Mononuclear cell (primary cell): ENCODE data around the gene CACNA1D. TPM values are rescaled to one million over a fixed set of nuclear protein-coding genes. Genes with fewer than 3 reads are reported as not detected.

Experiments used
- H3K27me3 ChIP-seq: 2 replicates; pipeline ENCODE4 v1.6.0; 2011; ENCODE audit warnings: low read length, control low read depth; ENCODE audit not compliant: insufficient read depth
- H3K4me1 ChIP-seq: 2 replicates; pipeline ENCODE4 v1.5.1; 2011; ENCODE audit warnings: mild to moderate bottlenecking, low read length, control low read depth; ENCODE audit not compliant: insufficient read depth
- H3K4me3 ChIP-seq: 2 replicates; pipeline ENCODE4 v1.5.1; 2011; ENCODE audit warnings: mild to moderate bottlenecking, low read length, moderate library complexity
- H3K9me3 ChIP-seq: 2 replicates; pipeline ENCODE4 v1.5.1; 2011; ENCODE audit warnings: low read depth, mild to moderate bottlenecking, control low read depth, low read length
- total RNA-seq: library from RNA; depleted of rRNA; stranded (reverse); fragments of >200 nt; gene quantifications from one replicate; pipeline ENCODE4 v1.2.3, GENCODE V29; 2012

The CACNA1D gene
- total RNA-seq, 1 donor: 0.84 TPM

DNA sequence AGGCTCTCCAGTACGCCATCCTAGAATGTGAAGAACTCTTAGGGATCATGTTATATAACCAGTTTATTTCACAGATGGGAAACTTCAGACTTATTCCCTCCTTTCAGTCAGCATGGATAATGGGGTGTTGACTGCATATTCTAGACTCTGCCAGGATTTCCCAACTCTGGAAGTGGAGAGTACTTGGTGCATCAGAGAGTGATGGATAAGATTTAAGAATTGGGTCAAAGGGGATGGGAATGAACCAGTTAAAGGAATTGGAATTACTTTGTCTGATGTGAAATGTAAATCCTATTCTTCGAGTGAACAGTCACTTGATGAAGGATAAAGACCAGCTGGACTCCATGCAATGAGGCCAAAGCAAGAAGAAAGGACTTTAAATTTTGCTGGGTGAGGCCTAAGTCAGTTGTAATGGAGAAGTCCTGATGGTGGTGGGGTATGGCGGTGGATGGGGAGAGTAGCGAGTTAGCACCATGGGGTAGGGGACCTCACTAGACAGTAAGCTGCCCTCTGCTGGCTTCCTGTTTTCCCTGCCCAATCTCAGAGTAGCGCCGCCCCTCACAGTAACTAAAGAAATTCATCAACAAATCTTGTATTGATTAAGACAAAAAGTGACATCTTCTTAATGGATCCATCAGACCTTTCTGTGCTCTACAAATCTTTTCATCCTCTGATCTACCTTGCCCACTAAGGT is 7.3 kb upstream of the CACNA1D start:
- Histone ChIP-seq H3K9me3 (no peaks in the 10 kb centered on the region), H3K4me3 (no peak overlapping the region), H3K4me1 (no peaks in the 10 kb centered on the region), H3K27me3 (peaks cover 15% of the 10 kb centered on the region)

DNA sequence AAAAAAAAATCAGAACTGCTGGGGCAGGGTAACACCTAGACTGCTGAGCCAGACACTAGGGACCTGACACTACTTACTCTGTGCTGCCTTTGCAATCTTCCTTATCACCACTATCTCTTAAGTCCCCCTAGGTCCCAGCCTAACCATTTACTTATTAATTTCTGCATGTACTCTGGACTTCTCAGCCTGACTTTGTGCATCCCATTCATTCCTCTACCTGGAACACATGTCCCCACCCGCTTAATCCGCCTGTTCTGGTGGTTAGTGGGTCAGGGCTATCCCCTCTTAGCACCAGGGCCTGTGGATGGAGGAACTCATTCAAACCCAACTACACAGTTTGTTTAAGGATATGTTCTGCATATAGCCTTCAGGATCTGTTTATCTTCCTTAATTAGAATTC is 5.0 kb upstream of the CACNA1D start:
- Histone ChIP-seq H3K4me3 (no peak overlapping the region), H3K27me3 (peaks cover 35% of the 10 kb centered on the region), H3K9me3 (no peaks in the 10 kb centered on the region), H3K4me1 (peaks cover 5% of the 10 kb centered on the region)

DNA sequence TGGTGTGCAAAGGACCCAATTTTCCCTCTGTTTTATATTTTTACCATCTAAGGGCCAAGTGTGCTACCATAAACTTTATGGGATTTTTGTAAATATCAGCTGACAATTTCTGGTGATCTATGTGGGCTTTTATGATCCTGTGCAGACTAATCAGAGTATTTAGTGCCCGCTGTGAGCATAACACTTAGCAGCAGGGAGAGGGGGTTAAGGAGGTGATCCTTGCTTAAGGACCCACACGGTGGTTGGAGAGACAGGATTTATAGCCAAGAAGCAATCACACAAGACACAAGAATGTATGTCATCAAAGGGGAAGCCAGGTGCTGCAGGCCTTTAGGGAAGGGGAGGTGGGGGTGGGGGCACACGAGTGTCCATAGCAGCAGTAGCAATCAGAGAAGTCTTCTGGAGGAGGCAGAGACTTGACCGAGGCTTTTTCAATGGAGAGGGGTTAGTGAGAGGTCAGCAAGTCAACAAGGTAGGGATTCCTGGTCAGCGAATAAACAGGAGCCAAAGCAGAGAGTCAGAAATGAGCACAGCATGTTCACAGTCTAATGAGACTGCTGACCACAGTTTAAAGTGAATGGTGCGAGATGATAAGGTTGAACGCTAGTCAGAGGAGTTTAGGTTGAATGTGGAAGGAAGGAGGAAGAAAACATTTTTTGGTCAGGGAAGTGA is 4.5 kb upstream of the CACNA1D start:
- peaks cover 5% of the 10 kb centered on the region for H3K4me1 ChIP-seq
- H3K4me3 ChIP-seq: no peak overlapping the region

DNA sequence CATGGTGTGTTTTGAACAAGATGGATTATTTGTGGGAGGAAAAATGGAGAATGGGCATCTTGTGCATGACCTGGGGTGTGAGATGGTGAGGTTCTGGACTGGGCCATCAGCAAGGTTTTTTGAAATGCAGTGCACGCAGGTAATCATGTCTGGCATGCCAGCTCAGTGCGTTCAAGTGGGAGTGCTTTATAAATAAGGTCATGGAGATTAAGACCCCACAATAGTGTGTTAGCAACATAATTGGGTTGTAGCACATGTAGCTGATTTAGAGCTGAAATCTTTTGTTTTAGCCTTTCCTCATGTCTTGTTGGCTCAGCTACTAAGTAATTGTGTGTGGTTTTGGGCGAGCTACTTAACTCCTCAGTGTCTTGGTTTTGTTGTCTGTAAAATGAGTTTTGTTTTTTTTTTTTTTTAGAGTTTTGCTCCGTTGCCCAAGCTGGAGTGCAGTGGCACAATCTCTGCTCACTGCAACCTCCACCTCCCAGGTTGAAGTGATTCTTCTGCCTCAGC is 3.9 kb upstream of the CACNA1D start:
- peaks cover 11% of the 10 kb centered on the region for H3K4me1 ChIP-seq
- H3K4me3 ChIP-seq: no peak overlapping the region
- H3K9me3 ChIP-seq: no peaks in the 10 kb centered on the region
- peaks cover 43% of the 10 kb centered on the region for H3K27me3 ChIP-seq

More for the DNA sequence above, 4.5 kb upstream of the CACNA1D start:
- peaks cover 37% of the 10 kb centered on the region for H3K27me3 ChIP-seq
- H3K9me3 ChIP-seq: no peaks in the 10 kb centered on the region

DNA sequence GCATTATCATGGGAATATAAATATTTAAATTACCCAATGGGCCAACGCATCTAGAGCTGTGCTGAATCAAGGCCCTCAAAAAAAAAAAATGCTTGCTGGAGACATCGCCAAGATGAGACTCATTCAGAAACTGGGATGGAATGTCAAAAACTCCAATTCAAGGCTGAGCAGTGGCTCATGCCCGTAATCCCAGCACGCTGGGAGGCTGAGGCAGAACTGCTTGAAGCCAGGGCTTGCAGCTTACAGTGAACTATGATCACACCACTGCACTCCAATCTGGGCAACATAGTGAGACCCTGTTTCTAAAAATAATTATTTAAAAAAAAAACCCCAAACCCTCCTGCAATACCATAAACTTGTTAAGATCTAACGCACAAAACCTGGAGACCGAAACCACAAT is 3.1 kb upstream of the CACNA1D start:
- Histone ChIP-seq H3K27me3 (peaks cover 50% of the 10 kb centered on the region), H3K4me3 (no peak overlapping the region), H3K4me1 (peaks cover 15% of the 10 kb centered on the region), H3K9me3 (no peaks in the 10 kb centered on the region)

DNA sequence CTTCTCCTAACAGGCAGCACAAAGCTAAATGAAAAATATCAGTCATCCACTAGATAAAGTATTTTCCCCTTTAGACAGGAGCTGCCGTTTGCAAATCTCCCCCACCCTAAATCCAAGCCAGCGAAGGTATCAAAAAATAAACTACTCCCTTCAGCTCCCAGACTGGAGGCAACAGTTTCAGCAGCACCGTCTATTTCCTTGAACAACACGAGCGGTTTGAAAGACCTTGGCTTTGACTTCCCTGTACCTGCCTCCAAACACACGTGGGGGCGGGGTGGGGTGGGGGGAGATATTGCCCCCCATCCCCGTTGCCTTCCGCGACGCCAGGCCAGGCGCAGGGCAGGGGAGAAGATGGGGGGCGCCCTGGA is 832 bp upstream of the CACNA1D start:
- Histone ChIP-seq H3K4me1 (peaks cover 15% of the 10 kb centered on the region), H3K27me3 (peaks cover 70% of the 10 kb centered on the region), H3K9me3 (no peaks in the 10 kb centered on the region), H3K4me3 (no peak overlapping the region)

DNA sequence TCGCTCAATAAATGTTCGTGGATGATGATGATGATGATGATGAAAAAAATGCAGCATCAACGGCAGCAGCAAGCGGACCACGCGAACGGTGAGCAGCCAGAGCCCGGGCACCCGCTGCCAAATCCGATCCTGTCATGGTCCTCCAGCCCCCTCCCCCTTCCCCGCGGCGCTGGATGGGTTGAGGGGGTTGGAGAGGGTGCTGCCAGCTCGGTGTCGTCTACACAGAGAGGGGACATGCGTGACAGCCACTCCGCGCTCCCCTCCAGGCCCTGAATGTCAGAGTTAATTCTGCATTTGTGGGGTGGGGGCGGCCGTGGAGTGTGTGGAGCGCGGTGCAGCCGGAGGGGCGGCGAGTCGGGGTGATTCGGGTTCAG is 722 bp downstream of the CACNA1D start:
- H3K4me3 ChIP-seq: no peak overlapping the region

DNA sequence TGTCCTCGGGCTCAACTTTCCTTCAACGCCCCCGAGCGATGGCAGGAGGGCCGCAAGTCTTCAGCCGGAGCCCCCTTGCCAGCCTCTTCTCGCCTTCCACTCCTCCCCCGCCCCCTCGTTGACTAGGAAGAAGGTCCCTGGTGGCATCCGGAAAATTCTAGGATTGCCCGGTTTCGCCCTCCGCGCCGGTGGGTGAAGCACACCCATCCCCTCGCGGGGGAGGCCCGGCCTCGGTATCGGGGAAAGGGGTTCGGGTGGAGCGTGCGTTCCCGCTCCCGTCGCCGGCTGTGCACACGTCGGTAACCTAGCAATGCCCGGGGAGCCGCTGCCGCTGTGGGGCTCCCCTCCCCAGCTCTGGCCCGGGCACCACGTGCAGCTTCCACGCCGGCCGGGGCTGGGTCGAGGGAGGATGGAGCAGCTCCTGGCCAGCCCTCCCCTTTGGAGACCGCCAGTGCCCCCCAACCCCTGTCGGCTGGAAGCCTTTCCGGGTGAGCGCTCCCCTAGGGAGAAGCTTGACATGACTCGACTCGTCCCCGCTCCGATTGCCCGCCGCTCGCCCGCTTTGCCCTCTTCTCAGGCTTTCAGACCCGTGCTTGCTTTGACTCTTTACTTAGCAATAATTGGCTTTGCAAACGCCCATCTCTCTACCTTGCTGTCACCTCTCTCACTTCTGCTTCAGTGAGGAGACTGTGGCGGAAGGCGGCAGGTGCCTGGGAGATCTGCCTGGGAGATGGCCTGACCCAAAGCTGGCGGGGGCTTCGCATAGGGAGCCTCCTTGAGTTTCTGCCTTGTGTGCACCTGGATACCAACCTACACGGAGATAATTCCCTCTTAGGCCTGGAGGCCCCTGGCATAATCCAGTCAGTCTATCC is 1.3 kb downstream of the CACNA1D start:
- Histone ChIP-seq H3K27me3 (peaks cover 73% of the 10 kb centered on the region), H3K9me3 (no peaks in the 10 kb centered on the region), H3K4me3 (no peak overlapping the region), H3K4me1 (peaks cover 15% of the 10 kb centered on the region)

More for the DNA sequence above, 722 bp downstream of the CACNA1D start:
- H3K27me3 ChIP-seq: peaks cover 74% of the 10 kb centered on the region
- H3K4me1 ChIP-seq: peaks cover 15% of the 10 kb centered on the region
- no peaks in the 10 kb centered on the region for H3K9me3 ChIP-seq

DNA sequence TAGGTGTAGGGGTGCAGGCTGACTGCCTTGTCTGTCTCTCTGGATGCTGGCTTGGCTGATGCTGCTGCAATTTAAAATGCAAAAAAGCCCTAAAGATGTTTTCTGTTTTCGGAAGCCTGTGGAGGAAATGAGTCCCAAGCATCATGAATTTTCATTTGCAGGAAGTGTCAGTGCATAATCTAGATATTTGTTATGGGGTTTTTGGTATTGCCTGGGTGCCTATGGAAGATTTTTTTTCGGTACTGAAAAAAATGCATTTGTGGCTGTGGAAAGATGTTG is 1.9 kb downstream of the CACNA1D start:
- Histone ChIP-seq H3K27me3 (peaks cover 71% of the 10 kb centered on the region), H3K4me3 (no peak overlapping the region), H3K4me1 (peaks cover 15% of the 10 kb centered on the region), H3K9me3 (no peaks in the 10 kb centered on the region)

DNA sequence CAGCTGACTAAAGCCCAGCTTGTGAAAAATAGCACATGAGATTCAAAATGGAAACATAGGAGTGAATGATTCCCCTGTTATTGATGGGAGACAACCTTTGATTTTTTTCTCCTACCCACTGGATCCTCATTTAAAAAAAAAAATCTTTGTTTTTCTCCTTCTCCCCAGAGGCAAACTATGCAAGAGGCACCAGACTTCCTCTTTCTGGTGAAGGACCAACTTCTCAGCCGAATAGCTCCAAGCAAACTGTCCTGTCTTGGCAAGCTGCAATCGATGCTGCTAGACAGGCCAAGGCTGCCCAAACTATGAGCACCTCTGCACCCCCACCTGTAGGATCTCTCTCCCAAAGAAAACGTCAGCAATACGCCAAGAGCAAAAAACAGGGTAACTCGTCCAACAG is 2.6 kb downstream of the CACNA1D start:
- peaks cover 64% of the 10 kb centered on the region for H3K27me3 ChIP-seq
- H3K4me3 ChIP-seq: no peak overlapping the region
- H3K9me3 ChIP-seq: no peaks in the 10 kb centered on the region
- H3K4me1 ChIP-seq: peaks cover 15% of the 10 kb centered on the region

DNA sequence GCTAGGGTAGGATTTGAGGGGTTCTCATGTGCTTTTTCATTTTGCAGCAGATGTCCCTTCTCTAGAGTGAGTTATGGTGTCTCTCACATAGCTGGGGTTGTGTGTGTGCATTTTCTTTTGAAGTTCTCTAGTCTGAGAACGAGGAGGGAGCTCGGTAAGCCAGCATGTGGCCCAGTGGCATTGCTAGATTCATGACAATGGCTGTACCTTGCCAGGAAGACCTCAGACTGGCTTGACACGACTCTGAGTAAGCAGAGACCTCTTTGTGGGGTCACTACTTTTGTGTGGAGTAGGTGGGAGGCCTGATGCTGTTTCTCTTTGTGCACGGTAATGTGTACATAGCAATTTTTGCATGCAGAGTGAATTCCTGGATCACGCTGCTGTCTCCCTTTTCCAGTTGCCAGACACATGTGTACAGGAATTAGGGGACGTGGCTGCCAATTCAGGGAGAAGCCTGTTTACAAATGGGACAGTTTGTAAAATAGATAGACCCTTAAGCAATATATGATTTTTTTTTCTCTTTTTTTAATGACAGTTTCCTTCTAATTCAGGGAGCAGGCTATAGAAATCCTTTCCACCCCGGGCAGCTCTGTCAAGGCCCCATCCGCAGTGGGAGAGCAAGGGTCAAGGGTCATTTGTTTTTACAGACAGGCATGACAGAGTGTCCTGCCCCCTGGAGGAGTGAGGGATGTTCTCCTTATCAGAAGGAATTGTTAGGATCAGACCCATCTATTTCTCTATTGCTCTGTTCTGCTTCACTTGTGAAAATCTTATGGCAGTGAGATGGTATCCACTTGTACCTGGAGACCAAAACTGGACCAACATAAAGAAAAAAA is 4.6 kb downstream of the CACNA1D start:
- H3K4me3 ChIP-seq: no peak overlapping the region
- peaks cover 12% of the 10 kb centered on the region for H3K4me1 ChIP-seq
- H3K9me3 ChIP-seq: no peaks in the 10 kb centered on the region
- peaks cover 48% of the 10 kb centered on the region for H3K27me3 ChIP-seq

DNA sequence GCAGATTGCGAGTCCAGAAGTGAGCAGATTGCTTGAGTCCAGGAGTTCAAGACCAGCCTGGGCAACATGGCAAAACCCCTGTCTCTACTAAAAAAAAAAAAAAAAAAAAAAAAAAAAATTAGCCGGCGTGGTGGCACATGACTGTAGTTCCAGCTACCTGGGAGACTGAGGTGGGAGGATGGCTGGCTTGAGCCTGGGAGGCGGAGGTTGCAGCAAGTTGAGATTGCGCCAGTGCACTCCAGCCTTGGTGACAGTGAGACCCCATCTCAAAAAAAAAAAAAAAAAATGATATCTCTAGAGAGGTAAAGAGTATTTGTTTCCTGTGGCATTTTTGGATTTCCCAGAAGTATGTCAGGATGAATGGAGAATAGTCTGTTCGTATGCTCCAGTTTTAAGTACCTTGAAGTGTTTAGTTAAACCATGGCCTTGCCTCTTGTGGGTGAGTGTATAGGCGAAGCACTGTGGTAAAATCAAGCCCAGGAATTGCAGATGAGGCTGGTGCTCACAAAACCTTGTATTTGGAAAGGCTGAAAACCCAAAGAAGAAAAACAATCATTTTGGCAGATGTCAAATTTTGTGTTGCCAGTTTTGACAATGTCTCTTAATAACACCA is 5.9 kb downstream of the CACNA1D start:
- H3K9me3 ChIP-seq: no peaks in the 10 kb centered on the region
- H3K4me1 ChIP-seq: peaks cover 6% of the 10 kb centered on the region
- H3K4me3 ChIP-seq: no peak overlapping the region

DNA sequence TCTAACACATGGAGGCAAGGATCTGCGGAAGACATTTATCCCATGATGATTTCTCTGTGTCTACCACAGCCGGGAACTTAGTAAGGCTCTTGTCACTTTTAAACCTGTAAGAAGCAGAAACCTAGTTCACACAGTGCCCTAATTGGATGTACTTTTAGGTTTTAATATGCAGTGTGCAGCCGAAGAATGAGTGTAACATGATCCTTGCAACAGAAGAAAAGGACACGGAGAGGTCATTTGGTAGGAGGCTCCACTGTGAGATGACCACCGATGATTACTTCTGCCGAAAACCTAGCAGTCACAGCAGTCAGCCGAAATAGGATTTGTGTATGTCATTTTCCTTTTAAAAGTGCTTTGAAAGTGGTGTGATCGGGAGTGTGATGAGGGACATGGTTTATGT is 6.8 kb downstream of the CACNA1D start:
- Histone ChIP-seq H3K9me3 (no peaks in the 10 kb centered on the region), H3K4me3 (no peak overlapping the region), H3K27me3 (peaks cover 32% of the 10 kb centered on the region), H3K4me1 (no peaks in the 10 kb centered on the region)

More for the DNA sequence above, 5.9 kb downstream of the CACNA1D start:
- H3K27me3 ChIP-seq: peaks cover 41% of the 10 kb centered on the region

DNA sequence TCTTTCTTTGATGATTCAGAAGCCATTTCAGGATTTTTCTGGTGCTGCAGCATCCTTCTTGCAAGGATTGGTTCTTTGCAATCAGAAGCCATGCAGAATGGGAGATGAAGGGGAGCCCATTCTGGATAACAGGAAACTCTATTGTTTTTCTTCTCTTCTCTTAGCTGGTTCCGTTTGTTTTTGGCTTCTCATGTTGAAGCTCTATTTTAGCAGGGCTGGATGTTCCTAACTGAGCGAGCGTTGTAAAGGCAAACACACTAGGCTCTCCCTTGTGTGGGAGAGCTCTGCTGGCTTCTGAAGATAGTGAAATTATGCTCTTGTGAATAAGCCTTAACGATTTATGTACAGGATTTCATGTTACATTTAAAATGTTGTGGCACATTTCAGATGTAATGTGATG is 8.3 kb downstream of the CACNA1D start:
- Histone ChIP-seq H3K4me1 (no peaks in the 10 kb centered on the region), H3K9me3 (no peaks in the 10 kb centered on the region), H3K27me3 (peaks cover 17% of the 10 kb centered on the region), H3K4me3 (no peak overlapping the region)
